PFSK-1 (cell line): ENCODE measurements around the gene INSC.

Experiments used
- FOXP2 ChIP-seq: optimal IDR thresholded peaks from 2 replicates; pipeline ENCODE3; 2011; ENCODE audit warnings: borderline replicate concordance, control low read depth, inconsistent platforms; ENCODE audit not compliant: insufficient read depth; ENCODE audit errors: extremely low read length, extremely low read depth
- POLR2AphosphoS5 ChIP-seq: IDR thresholded peaks from 2 replicates; pipeline ENCODE4 v1.6.1; 2012; ENCODE audit warnings: low read depth, mild to moderate bottlenecking, control low read depth, low read length, moderate library complexity
- SIN3A ChIP-seq: IDR thresholded peaks from 2 replicates; pipeline ENCODE4 v1.6.1; 2012; ENCODE audit warnings: mild to moderate bottlenecking, low read length, moderate library complexity, borderline replicate concordance; ENCODE audit not compliant: insufficient read depth
- TAF1 ChIP-seq: IDR thresholded peaks from 2 replicates; pipeline ENCODE4 v1.6.1; 2012; ENCODE audit warnings: low read length, control low read depth, borderline replicate concordance; ENCODE audit not compliant: insufficient read depth
- TF ChIP-seq, protein P1 (sequence below), 2 experiments: IDR thresholded peaks; 2 replicates each; pipeline versions ENCODE4 v1.6.1 to v1.8.0; 2011 to 2012; ENCODE audit warnings: low read depth in 2 of 2, low read length in 2 of 2, control low read depth in 1 of 2, inconsistent platforms in 1 of 2, mild to moderate bottlenecking in 1 of 2, moderate library complexity in 1 of 2; ENCODE audit not compliant: insufficient read depth in 1 of 2

INSC gene

GRCh38 chr11:15149050-15149449, 34.3 kb downstream of the INSC start:
- TF ChIP-seq TAF1 (no peak), FOXP2 (no peak), POLR2AphosphoS5 (no peak), SIN3A (no peak)
- TF ChIP-seq, protein P1, sequence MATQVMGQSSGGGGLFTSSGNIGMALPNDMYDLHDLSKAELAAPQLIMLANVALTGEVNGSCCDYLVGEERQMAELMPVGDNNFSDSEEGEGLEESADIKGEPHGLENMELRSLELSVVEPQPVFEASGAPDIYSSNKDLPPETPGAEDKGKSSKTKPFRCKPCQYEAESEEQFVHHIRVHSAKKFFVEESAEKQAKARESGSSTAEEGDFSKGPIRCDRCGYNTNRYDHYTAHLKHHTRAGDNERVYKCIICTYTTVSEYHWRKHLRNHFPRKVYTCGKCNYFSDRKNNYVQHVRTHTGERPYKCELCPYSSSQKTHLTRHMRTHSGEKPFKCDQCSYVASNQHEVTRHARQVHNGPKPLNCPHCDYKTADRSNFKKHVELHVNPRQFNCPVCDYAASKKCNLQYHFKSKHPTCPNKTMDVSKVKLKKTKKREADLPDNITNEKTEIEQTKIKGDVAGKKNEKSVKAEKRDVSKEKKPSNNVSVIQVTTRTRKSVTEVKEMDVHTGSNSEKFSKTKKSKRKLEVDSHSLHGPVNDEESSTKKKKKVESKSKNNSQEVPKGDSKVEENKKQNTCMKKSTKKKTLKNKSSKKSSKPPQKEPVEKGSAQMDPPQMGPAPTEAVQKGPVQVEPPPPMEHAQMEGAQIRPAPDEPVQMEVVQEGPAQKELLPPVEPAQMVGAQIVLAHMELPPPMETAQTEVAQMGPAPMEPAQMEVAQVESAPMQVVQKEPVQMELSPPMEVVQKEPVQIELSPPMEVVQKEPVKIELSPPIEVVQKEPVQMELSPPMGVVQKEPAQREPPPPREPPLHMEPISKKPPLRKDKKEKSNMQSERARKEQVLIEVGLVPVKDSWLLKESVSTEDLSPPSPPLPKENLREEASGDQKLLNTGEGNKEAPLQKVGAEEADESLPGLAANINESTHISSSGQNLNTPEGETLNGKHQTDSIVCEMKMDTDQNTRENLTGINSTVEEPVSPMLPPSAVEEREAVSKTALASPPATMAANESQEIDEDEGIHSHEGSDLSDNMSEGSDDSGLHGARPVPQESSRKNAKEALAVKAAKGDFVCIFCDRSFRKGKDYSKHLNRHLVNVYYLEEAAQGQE (IDR thresholded peaks at IDR 0.05; ENCODE audit: insufficient read depth in 1 of 2, low read depth in 2 of 2, low read length in 2 of 2): no peak

GRCh38 chr11:15150507-15150906, 35.8 kb downstream of the INSC start:
- TF ChIP-seq SIN3A: no peak
- TF ChIP-seq TAF1: no peak
- TF ChIP-seq, protein P1 (IDR thresholded peaks at IDR 0.05; ENCODE audit: insufficient read depth in 1 of 2, low read depth in 2 of 2, low read length in 2 of 2): no peak
- TF ChIP-seq FOXP2: no peak
- no peak for TF ChIP-seq POLR2AphosphoS5

DNA sequence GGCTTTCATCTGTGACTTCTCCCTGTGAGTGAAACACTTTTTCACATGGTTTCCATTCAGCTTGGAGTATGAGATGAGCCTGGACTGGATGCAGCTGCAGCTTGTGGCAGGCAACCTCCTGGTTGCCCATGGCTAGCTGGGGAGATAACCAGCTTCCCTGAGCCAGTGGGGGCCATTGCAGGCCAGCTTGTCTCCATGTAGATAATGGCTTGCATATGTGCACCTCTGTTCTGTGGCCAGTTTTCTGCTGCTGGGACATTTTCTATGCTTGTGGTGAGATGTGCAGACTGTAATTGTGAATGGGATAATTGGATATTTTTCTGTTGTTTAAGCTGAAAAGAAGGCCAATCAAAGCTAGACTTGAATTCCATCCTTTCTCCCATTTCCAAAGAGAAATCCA, 38.5 kb downstream of the INSC start:
- TF ChIP-seq POLR2AphosphoS5: no peak
- TF ChIP-seq, protein P1 (IDR thresholded peaks at IDR 0.05; ENCODE audit: insufficient read depth in 1 of 2, low read depth in 2 of 2, low read length in 2 of 2): no peak
- no peak for TF ChIP-seq SIN3A

DNA sequence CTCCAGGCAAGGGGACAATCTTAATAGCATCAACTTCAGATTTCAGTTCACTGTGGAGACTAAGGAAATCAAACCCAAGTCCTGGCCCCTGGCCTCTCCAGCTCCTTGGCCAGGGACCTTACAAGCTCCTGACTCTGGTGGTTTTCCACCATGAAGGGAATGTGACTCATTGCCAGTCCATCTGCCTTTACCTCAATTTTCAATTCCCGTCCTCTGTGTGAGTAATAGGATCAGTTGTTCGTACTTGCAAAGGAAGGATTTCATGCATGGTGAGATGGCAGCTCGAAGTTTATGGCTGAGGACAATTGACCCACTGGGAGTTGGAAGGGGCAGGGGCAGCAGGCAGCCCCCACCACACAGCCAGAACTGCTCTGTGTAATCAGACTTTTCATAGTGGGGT, 42.5 kb downstream of the INSC start:
- TF ChIP-seq, protein P1 (IDR thresholded peaks at IDR 0.05; ENCODE audit: insufficient read depth in 1 of 2, low read depth in 2 of 2, low read length in 2 of 2): no peak
- no peak for TF ChIP-seq FOXP2
- no peak for TF ChIP-seq TAF1
- TF ChIP-seq SIN3A: no peak
- TF ChIP-seq POLR2AphosphoS5: no peak

DNA sequence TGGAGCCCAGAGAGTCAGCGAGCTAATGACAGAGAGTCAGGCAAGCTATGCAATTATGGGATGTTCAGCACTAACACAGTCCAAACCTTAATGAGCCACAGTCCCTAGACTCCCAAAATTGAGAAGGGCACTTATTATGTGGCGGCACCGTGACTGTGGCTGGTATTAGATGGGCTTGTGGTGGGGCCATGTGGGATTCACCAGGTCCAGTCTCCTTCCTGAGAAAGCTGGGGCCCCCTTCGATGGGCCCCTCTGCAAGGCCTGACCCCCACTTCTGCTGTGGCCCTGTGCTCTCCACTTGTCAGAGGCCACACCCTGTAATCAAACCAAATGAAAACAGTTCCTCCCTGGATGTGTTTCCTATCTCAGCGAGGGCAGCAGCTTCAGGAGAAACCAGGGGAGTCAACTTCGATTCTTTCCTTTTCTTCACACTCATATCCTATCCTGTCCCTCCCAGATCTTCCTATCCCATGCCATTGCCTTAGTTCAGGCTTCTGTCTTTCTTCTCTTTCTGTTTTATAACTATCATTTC, 42.9 kb downstream of the INSC start:
- no peak for TF ChIP-seq SIN3A
- TF ChIP-seq TAF1: no peak
- no peak for TF ChIP-seq FOXP2
- TF ChIP-seq, protein P1 (IDR thresholded peaks at IDR 0.05; ENCODE audit: insufficient read depth in 1 of 2, low read depth in 2 of 2, low read length in 2 of 2): no peak
- no peak for TF ChIP-seq POLR2AphosphoS5
